IPS DF 6.9 (cell line): ENCODE data around the gene ERC2.
A peak's percentile ranks its signal among the peaks of the same experiment; 100 is the strongest.

Experiments
- DNase-seq: peaks from one replicate; pipeline ENCODE4 v3.0.0-alpha.2; 2013; ENCODE audit warnings: low read depth, low spot score
- H3K27ac ChIP-seq: one replicate; pipeline ENCODE4 v1.5.1; 2013; ENCODE audit warnings: low read length, control low read depth
- H3K27me3 ChIP-seq: 2 replicates; pipeline ENCODE4 v1.6.1; 2013; ENCODE audit warnings: mild to moderate bottlenecking, low read length; ENCODE audit not compliant: control insufficient read depth, insufficient read depth
- H3K36me3 ChIP-seq: 2 replicates; pipeline ENCODE4 v1.6.1; 2013; ENCODE audit warnings: low read length; ENCODE audit not compliant: control insufficient read depth, insufficient read depth
- H3K4me1 ChIP-seq: 2 replicates; pipeline ENCODE4 v1.6.1; 2013; ENCODE audit warnings: low read length; ENCODE audit not compliant: control insufficient read depth, insufficient read depth
- H3K4me3 ChIP-seq: 2 replicates; pipeline ENCODE4 v1.5.1; 2013; ENCODE audit warnings: mild to moderate bottlenecking, low read length
- H3K9me3 ChIP-seq: 2 replicates; pipeline ENCODE4 v1.6.1; 2013; ENCODE audit warnings: low read length, inconsistent platforms; ENCODE audit not compliant: control insufficient read depth, insufficient read depth
- WGBS: extraction: QIAGEN DNeasy Blood & Tissue Kit; methylation state at CpG from one replicate; pipeline ENCODE4 v1.1.7; 2013; ENCODE audit warnings: mixed read lengths, missing lambda C conversion rate; ENCODE audit not compliant: insufficient read length, insufficient coverage; 5-methylcytosine and 5-hydroxymethylcytosine counted together

The ERC2 gene

GRCh38 chr3:55476515-55476914, 991.8 kb downstream of the ERC2 start:
- no peaks in the 10 kb centered on the region for H3K9me3 ChIP-seq
- H3K4me1 ChIP-seq, result no peaks in the 10 kb centered on the region; the same call in 1 of the 2 replicates
- no peaks in the 10 kb centered on the region for H3K36me3 ChIP-seq
- no peak overlapping the region for H3K4me3 ChIP-seq
- H3K27ac ChIP-seq, result no peak overlapping the region
- DNase-seq, result no peak
- WGBS, result no CpG with 5 or more reads among the region's 3 CpGs
- H3K27me3 ChIP-seq, result peaks cover 30% of the 10 kb centered on the region; the same call in 1 of the 2 replicates

GRCh38 chr3:55474213-55474632, 994.0 kb downstream of the ERC2 start:
- H3K36me3 ChIP-seq, result no peaks in the 10 kb centered on the region
- WGBS, result no CpG with 5 or more reads among the region's 44 CpGs
- H3K4me1 ChIP-seq, result no peaks in the 10 kb centered on the region; the same call in 1 of the 2 replicates

DNA sequence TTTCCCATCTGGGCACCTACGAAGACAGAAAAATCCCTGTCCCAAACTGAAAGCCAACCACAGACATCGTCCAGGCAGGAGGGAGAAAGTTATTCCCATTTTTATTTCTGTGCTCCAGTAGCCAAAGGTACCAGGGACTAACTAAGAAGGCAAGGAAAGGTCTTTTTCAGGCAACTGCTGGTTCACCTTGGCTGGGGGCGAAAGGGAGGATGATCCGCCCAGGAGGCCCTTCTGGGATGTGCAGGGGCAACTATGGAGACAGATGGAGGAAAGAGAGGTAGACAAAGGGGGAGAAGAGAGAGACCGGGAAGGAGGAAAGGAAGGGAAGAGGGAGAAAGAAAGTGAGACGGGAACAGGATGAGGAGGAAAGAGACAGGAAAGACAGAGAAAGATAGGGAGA, 994.5 kb downstream of the ERC2 start:
- H3K27me3 ChIP-seq, result peaks cover 12% of the 10 kb centered on the region; the same call in 1 of the 2 replicates
- no peaks in the 10 kb centered on the region; the same call in 1 of the 2 replicates for H3K4me1 ChIP-seq
- WGBS, result no CpG with 5 or more reads among the region's 6 CpGs
- H3K36me3 ChIP-seq, result no peaks in the 10 kb centered on the region
- no peaks in the 10 kb centered on the region for H3K9me3 ChIP-seq
- DNase-seq, result no peak
- H3K4me3 ChIP-seq, result peak overlapping the region; percentile 52; the same call in 1 of the 2 replicates
- no peak overlapping the region for H3K27ac ChIP-seq

More at GRCh38 chr3:55474213-55474632, 994.0 kb downstream of the ERC2 start:
- H3K9me3 ChIP-seq, result no peaks in the 10 kb centered on the region
- peaks cover 12% of the 10 kb centered on the region; the same call in 1 of the 2 replicates for H3K27me3 ChIP-seq
- no peak for DNase-seq
- H3K4me3 ChIP-seq, result peak overlapping the region; percentile 52; the same call in 1 of the 2 replicates
- no peak overlapping the region for H3K27ac ChIP-seq

GRCh38 chr3:55471522-55472280, 996.6 kb downstream of the ERC2 start:
- Histone ChIP-seq H3K4me1 (no peaks in the 10 kb centered on the region; the same call in 1 of the 2 replicates), H3K27me3 (peaks cover 12% of the 10 kb centered on the region; the same call in 1 of the 2 replicates), H3K4me3 (no peak overlapping the region), H3K36me3 (no peaks in the 10 kb centered on the region), H3K27ac (no peak overlapping the region), H3K9me3 (no peaks in the 10 kb centered on the region)
- WGBS, result 100% methylated on average over 2 of the region's 8 CpGs
- no peak for DNase-seq

- no peak overlapping the region for H3K27ac ChIP-seq
- peaks cover 11% of the 10 kb centered on the region; the same call in 1 of the 2 replicates for H3K27me3 ChIP-seq
- H3K9me3 ChIP-seq, result no peaks in the 10 kb centered on the region
- H3K36me3 ChIP-seq, result no peaks in the 10 kb centered on the region
- no peak for DNase-seq
- WGBS, result no CpG with 5 or more reads among the region's 4 CpGs
- H3K4me1 ChIP-seq, result no peaks in the 10 kb centered on the region; the same call in 1 of the 2 replicates
- H3K4me3 ChIP-seq, result no peak overlapping the region
Measured at GRCh38 chr3:55471084-55471483, 997.2 kb downstream of the ERC2 start.

DNA sequence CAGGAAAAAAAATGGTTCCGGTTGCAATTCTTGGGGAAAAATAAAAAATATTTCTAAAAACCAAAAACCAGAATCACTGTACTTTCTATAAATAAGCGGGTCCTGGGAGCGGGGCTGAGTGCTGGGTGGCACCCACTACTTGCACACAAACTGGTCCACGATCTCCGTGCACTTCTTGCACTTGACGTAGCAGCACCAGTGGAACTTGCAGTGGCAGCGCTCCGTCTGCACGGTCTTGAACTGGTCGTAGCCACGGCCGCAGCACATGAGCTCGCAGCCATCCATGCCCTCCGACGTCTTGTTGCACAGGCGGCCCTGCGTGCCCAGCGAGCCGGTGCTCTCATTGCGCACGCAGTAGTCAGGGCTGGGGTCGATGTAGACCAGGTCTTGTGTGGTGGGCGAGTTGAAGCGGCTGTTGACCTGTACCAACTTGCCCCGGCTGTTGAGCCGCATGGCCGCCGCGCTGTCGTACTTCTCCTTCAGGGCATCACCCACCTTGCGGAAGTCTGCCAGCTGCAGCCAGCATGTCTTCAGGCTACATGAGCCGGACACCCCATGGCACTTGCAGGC, 998.2 kb downstream of the ERC2 start:
- no peak for DNase-seq
- peaks cover 10% of the 10 kb centered on the region; the same call in 1 of the 2 replicates for H3K27me3 ChIP-seq
- H3K27ac ChIP-seq, result no peak overlapping the region
- no peaks in the 10 kb centered on the region for H3K9me3 ChIP-seq
- H3K4me3 ChIP-seq, result no peak overlapping the region
- H3K4me1 ChIP-seq, result no peaks in the 10 kb centered on the region; the same call in 1 of the 2 replicates
- whole genome bisulfite sequencing, result no CpG with 5 or more reads among the region's 32 CpGs
- H3K36me3 ChIP-seq, result no peaks in the 10 kb centered on the region

- Histone ChIP-seq H3K4me3 (no peak overlapping the region), H3K27ac (no peak overlapping the region), H3K4me1 (no peaks in the 10 kb centered on the region; the same call in 1 of the 2 replicates), H3K36me3 (no peaks in the 10 kb centered on the region), H3K27me3 (no peaks in the 10 kb centered on the region; the same call in 1 of the 2 replicates), H3K9me3 (no peaks in the 10 kb centered on the region)
- no peak for DNase-seq
- WGBS, result no CpG with 5 or more reads among the region's 5 CpGs
Measured at GRCh38 chr3:55468251-55468650, 1000.0 kb downstream of the ERC2 start.

- Histone ChIP-seq H3K36me3 (no peaks in the 10 kb centered on the region), H3K9me3 (no peaks in the 10 kb centered on the region), H3K4me1 (no peaks in the 10 kb centered on the region; the same call in 1 of the 2 replicates), H3K4me3 (no peak overlapping the region), H3K27me3 (no peaks in the 10 kb centered on the region), H3K27ac (no peak overlapping the region)
- no CpG with 5 or more reads among the region's 2 CpGs for WGBS
- no peak for DNase-seq
Measured at GRCh38 chr3:55467099-55467498, 1001.2 kb downstream of the ERC2 start.

GRCh38 chr3:55466526-55466925, 1001.7 kb downstream of the ERC2 start:
- Histone ChIP-seq H3K27ac (no peak overlapping the region), H3K27me3 (no peaks in the 10 kb centered on the region), H3K4me3 (no peak overlapping the region), H3K4me1 (no peaks in the 10 kb centered on the region; the same call in 1 of the 2 replicates), H3K9me3 (no peaks in the 10 kb centered on the region), H3K36me3 (no peaks in the 10 kb centered on the region)
- WGBS, result no CpG with 5 or more reads among the region's 3 CpGs
- DNase-seq, result no peak

DNA sequence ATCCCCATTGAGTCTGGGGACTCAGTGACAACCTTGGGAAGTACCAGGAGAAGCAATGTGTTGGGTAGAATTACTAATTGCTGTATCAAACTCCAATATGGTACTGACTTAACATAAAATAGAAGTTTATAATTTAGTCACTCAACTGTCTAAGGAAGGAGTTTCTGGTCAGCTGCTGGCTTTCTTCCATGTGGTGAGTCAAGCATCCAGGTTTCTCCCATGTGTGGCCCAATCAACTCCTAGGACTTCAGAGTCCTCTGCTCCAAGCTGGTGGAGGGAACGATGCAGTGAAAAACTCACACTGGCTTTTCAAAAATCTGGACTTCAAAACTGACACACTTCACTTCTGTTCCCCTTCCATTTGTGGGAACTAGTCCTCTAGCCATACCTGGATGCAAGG, 1006.4 kb downstream of the ERC2 start:
- WGBS, result no CpG with 5 or more reads among the region's 1 CpG
- H3K4me1 ChIP-seq, result no peaks in the 10 kb centered on the region
- H3K27ac ChIP-seq, result no peak overlapping the region
- no peaks in the 10 kb centered on the region for H3K36me3 ChIP-seq
- no peak overlapping the region for H3K4me3 ChIP-seq
- no peaks in the 10 kb centered on the region for H3K9me3 ChIP-seq
- DNase-seq, result no peak
- no peaks in the 10 kb centered on the region for H3K27me3 ChIP-seq
